GM12878 (cell line): Measurements from ENCODE around the gene ZNF672. TPM values are rescaled to one million over a fixed set of nuclear protein-coding genes. Genes with fewer than 3 reads are reported as not detected.

ENCODE experiments used
- ATAC-seq: fragments of 200-7000 bp; cut with Tn5 transposase; 3 replicates; pipeline ENCODE4 v1.9.1; 2020; ENCODE audit warnings: mild to moderate bottlenecking, moderate library complexity
- BruUV-seq: library from RNA; stranded (reverse); fragments of 400-500 nt; replicated peaks from 2 replicates; lab custom pipeline; 2021; lab: Mats Ljungman, UMichigan
- CTCF ChIA-PET: fragments of 300-600 bp; sonication (Branson Sonifier 250); formaldehyde crosslinking; extraction: SDS; loops from one replicate; lab custom pipeline; 2021; ENCODE audit warnings: inconsistent platforms; lab: Yijun Ruan, JAX
- POLR2A ChIA-PET: fragments of 350-600 bp; formaldehyde crosslinking; extraction: SDS; loops from one replicate; lab custom pipeline; 2021; ENCODE audit warnings: inconsistent platforms; lab: Charles Lee
- RAD21 ChIA-PET: fragments of 300-600 bp; sonication (Branson Sonifier 250); formaldehyde crosslinking; loops from one replicate; lab custom pipeline; 2023; ENCODE audit warnings: antibody characterized with exemption; ENCODE audit not compliant: unreplicated experiment; lab: Charles Lee
- SMC1A ChIA-PET: fragments of 300-600 bp; sonication (Branson Sonifier 250); formaldehyde crosslinking; loops from one replicate; lab custom pipeline; 2023; ENCODE audit not compliant: unreplicated experiment, uncharacterized antibody; lab: Charles Lee
- DNase-seq: peaks from one replicate; pipeline ENCODE4 v3.0.0-alpha.2; 2011; ENCODE audit warnings: low read depth, low spot score
- FAIRE-seq: peaks from 3 replicates; lab custom pipeline; 2011; peaks lifted over from hg19 to GRCh38; lab: Jason Lieb, UNC
- H2AFZ ChIP-seq: 2 replicates; pipeline ENCODE4 v1.6.0; 2011; ENCODE audit warnings: low read depth, low read length, control low read depth; ENCODE audit not compliant: control insufficient read depth
- H3K27ac ChIP-seq: 2 replicates; pipeline ENCODE4 v1.5.1; 2011; ENCODE audit warnings: control low read depth; ENCODE audit not compliant: control insufficient read depth, insufficient read depth
- H3K27me3 ChIP-seq, 2 experiments: replicated peaks in 1 of 2; 2 replicates each; pipeline versions ENCODE4 v1.6.0 to v1.6.1; 2011; ENCODE audit warnings: low read length in 1 of 2; ENCODE audit not compliant: control insufficient read depth in 2 of 2, insufficient read depth in 2 of 2
- H3K36me3 ChIP-seq, 2 experiments: 2 replicates each; pipeline ENCODE4 v1.5.1; 2011; ENCODE audit warnings: low read length in 1 of 2; ENCODE audit not compliant: control insufficient read depth in 2 of 2, insufficient read depth in 2 of 2
- H3K4me1 ChIP-seq: 2 replicates; pipeline ENCODE4 v1.6.1; 2011; ENCODE audit warnings: mild to moderate bottlenecking, low read length, moderate library complexity, mixed read lengths; ENCODE audit not compliant: control insufficient read depth, insufficient read depth
- H3K4me2 ChIP-seq: 2 replicates; pipeline ENCODE4 v1.6.0; 2011; ENCODE audit warnings: control low read depth; ENCODE audit not compliant: control insufficient read depth, insufficient read depth
- H3K4me3 ChIP-seq: fragments of 200-600 bp; sonication (generic); 2 replicates; pipeline ENCODE4 v1.5.1; 2016
- H3K79me2 ChIP-seq: 2 replicates; pipeline ENCODE4 v1.6.0; 2011; ENCODE audit warnings: low read length; ENCODE audit not compliant: control insufficient read depth, insufficient read depth
- H3K9ac ChIP-seq: 2 replicates; pipeline ENCODE4 v1.8.0; 2011; ENCODE audit warnings: low read length, control low read depth, mixed read lengths; ENCODE audit not compliant: control insufficient read depth, insufficient read depth
- H3K9me3 ChIP-seq: replicated peaks from 3 replicates; pipeline ENCODE4 v1.5.1; 2011; ENCODE audit warnings: mild to moderate bottlenecking, low read length; ENCODE audit not compliant: control insufficient read depth, insufficient read depth
- H4K20me1 ChIP-seq: 2 replicates; pipeline ENCODE4 v1.6.0; 2011; ENCODE audit not compliant: control insufficient read depth, insufficient read depth
- CBX5 ChIP-seq: sonication (generic); IDR thresholded peaks from 2 replicates; pipeline ENCODE4 v1.6.1; 2016; ENCODE audit warnings: low read depth, moderate library complexity, mild to moderate bottlenecking, inconsistent platforms
- MEF2B ChIP-seq: fragments of 450-650 bp; IDR thresholded peaks from 2 replicates; pipeline ENCODE4 v1.6.1; 2018; ENCODE audit warnings: mild to moderate bottlenecking, moderate library complexity; ENCODE audit not compliant: partially characterized antibody, poor library complexity, severe bottlenecking
- POLR2A ChIP-seq: IDR thresholded peaks from 2 replicates; pipeline ENCODE4 v1.6.1; 2011; ENCODE audit warnings: low read depth, mild to moderate bottlenecking, low read length
- RFX5 ChIP-seq: IDR thresholded peaks from 2 replicates; pipeline ENCODE4 v1.6.1; 2011; ENCODE audit warnings: low read depth, low read length, improper control_type of control experiment
- WGBS: methylation state at CpG from one replicate; pipeline ENCODE4 v1.1.6; 2016; ENCODE audit warnings: low lambda C conversion rate; ENCODE audit not compliant: insufficient replicate concordance, insufficient coverage; ENCODE audit errors: missing lambda C conversion rate; 5-methylcytosine and 5-hydroxymethylcytosine counted together
- in situ Hi-C: fragments of 300-500 bp; cut with MboI; formaldehyde crosslinking; loops from 9 replicates; pipeline ENCODE4 v1.14.3; 2018; ENCODE audit warnings: mixed read lengths
- intact Hi-C: fragments of 100-400 bp; cut with micrococcal nuclease; formaldehyde crosslinking; loops from one replicate; pipeline ENCODE4 v1.14.2; 2022; ENCODE audit not compliant: unreplicated experiment
- polyA plus RNA-seq, 11 experiments: library from polyadenylated mRNA; depleted of rRNA in 4 of 11; unstranded in 6 of 11; stranded (reverse) in 5 of 11; fragments of >200 nt; fragmentation: Nextera tagmentation in 4 of 11; fragmentation: Illumina TruSeq in 1 of 11; extraction: Ambion mirVana in 4 of 11; extraction: Trizol in 1 of 11; gene quantifications; 1 replicate in 1 of 11; 2 replicates in 10 of 11; pipeline versions ENCODE4 v1.2.1 to v1.2.3, GENCODE V29; 2011 to 2016; ENCODE audit warnings: inconsistent platforms in 2 of 11, missing spikeins in 2 of 11, low read depth in 1 of 11
- total RNA-seq, 4 experiments: library from RNA; depleted of rRNA in 3 of 4; stranded (reverse); fragments of >200 nt in 3 of 4; fragmentation: Illumina TruSeq in 1 of 4; extraction: Trizol in 1 of 4; gene quantifications; 2 replicates each; pipeline versions ENCODE4 v1.2.1 to v1.2.3, GENCODE V29; 2013 to 2021
- TF ChIP-seq, protein P1 (sequence below): IDR thresholded peaks from 2 replicates; pipeline ENCODE4 v1.6.1; 2011; ENCODE audit warnings: borderline replicate concordance, low read depth, mild to moderate bottlenecking, moderate library complexity, low read length; ENCODE audit not compliant: insufficient read depth, poor library complexity, severe bottlenecking
- TF ChIP-seq, protein P2 (sequence below): fragments of 450-650 bp; IDR thresholded peaks from 2 replicates; pipeline ENCODE4 v1.6.1; 2017; ENCODE audit warnings: low read depth, mild to moderate bottlenecking, moderate library complexity

The ZNF672 gene
- total and polyA plus RNA-seq, 10 of the 15 experiments (the other 5 are each of a cell fraction or from before 2014, with no cell fraction given) = 2.9 to 51.3 (median 39.8) TPM

DNA sequence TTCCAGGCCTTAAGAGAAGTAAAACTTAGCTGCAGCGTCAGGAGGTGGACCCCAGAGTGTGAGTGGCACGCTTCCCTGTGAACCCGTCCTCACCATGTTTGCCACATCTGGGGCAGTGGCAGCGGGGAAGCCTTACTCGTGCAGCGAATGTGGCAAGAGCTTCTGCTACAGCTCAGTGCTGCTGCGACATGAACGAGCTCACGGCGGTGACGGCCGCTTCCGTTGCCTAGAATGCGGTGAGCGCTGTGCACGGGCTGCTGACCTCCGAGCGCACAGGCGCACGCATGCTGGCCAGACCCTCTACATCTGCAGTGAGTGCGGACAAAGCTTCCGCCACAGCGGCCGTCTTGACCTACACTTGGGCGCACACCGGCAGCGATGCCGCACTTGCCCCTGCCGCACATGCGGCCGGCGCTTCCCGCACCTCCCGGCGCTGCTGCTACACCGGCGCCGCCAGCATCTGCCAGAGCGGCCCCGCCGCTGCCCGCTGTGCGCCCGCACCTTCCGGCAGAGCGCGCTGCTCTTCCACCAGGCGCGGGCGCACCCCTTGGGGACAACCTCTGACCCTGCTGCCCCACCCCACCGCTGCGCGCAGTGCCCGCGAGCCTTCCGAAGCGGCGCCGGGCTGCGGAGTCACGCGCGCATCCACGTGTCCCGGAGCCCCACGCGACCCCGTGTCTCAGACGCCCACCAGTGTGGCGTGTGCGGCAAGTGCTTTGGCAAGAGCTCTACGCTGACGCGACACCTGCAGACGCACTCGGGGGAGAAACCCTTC is 9.3 kb downstream of the ZNF672 start:
- peak; percentile 7 for TF ChIP-seq POLR2A
- no peak for TF ChIP-seq RFX5
- BruUV-seq = no TSS peak
- no peak overlapping the region for H3K9ac ChIP-seq
- H3K9me3 ChIP-seq = no peaks in the 10 kb centered on the region
- H3K27ac ChIP-seq = no peak overlapping the region
- no peak overlapping the region for H3K4me3 ChIP-seq
- no peak overlapping the region for H2AFZ ChIP-seq
- ChIA-PET POLR2A (interaction anchor here (1.8 kb wide), 1 partner anchor 10 kb away, joined by 5 read pairs; the partner anchor contains the start of gene ZNF672), SMC1A (no interaction called here), RAD21 (no interaction called here), CTCF (interaction anchor here (1.3 kb wide), 1 partner anchor 11 kb away, joined by 3 read pairs; no protein-coding TSS in a partner anchor)
- intact Hi-C loops (no loop called here), in situ Hi-C loops (no loop called here)
- DNase-seq = no peak
- no peaks in the 10 kb centered on the region for H4K20me1 ChIP-seq
- no peak overlapping the region for H3K4me2 ChIP-seq
- no peak for FAIRE-seq
- ATAC-seq = no peak
- peaks cover 11% of the 10 kb centered on the region for H3K4me1 ChIP-seq
- H3K36me3 ChIP-seq = peaks cover 33% of the 10 kb centered on the region in 2 experiments
- H3K79me2 ChIP-seq = peaks cover 9% of the 10 kb centered on the region
- no peaks in the 10 kb centered on the region for H3K27me3 ChIP-seq
- 98% methylated on average over 53 of the region's 76 CpGs for WGBS

DNA sequence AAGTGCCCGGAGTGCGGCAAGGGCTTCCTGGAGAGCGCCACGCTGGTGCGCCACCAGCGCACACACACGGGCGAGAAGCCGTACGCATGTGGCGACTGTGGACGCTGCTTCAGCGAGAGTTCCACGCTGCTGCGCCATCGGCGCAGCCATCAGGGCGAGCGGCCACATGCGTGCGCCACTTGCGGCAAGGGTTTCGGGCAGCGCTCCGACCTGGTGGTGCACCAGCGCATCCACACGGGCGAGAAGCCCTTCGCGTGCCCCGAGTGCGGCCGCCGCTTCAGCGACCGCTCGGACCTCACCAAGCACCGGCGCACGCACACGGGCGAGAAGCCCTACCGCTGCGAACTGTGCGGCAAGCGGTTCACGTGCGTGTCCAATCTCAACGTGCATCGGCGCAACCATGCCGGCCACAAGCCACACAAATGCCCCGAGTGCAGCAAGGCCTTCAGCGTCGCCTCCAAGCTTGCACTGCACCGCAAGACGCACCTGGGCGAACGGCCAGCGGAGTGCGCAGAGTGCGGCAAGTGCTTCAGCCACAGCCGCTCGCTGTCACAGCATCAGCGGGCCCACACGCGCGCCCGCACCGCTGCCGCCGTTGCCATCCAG is 10.0 kb downstream of the ZNF672 start:
- Histone ChIP-seq H3K27ac (no peak overlapping the region), H4K20me1 (no peaks in the 10 kb centered on the region), H3K4me3 (no peak overlapping the region), H3K79me2 (peaks cover 4% of the 10 kb centered on the region; the same call in 1 of the 2 replicates), H3K9ac (no peak overlapping the region), H3K36me3 (peaks cover 33% of the 10 kb centered on the region in 2 experiments), H2AFZ (no peak overlapping the region), H3K27me3 (no peaks in the 10 kb centered on the region), H3K4me1 (peaks cover 11% of the 10 kb centered on the region), H3K4me2 (no peak overlapping the region), H3K9me3 (no peaks in the 10 kb centered on the region)
- DNase-seq (no peak), ATAC-seq (no peak), FAIRE-seq (no peak)
- intact Hi-C loops (no loop called here), in situ Hi-C loops (no loop called here)
- SMC1A ChIA-PET = no interaction called here
- BruUV-seq = no TSS peak
- POLR2A ChIA-PET = interaction anchor here (1.8 kb wide), 1 partner anchor 10 kb away, joined by 5 read pairs; the partner anchor contains the start of gene ZNF672
- no peak for TF ChIP-seq CBX5
- TF ChIP-seq, protein P1, sequence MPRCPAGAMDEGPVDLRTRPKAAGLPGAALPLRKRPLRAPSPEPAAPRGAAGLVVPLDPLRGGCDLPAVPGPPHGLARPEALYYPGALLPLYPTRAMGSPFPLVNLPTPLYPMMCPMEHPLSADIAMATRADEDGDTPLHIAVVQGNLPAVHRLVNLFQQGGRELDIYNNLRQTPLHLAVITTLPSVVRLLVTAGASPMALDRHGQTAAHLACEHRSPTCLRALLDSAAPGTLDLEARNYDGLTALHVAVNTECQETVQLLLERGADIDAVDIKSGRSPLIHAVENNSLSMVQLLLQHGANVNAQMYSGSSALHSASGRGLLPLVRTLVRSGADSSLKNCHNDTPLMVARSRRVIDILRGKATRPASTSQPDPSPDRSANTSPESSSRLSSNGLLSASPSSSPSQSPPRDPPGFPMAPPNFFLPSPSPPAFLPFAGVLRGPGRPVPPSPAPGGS = peak; percentile 14
- TF ChIP-seq, protein P2, sequence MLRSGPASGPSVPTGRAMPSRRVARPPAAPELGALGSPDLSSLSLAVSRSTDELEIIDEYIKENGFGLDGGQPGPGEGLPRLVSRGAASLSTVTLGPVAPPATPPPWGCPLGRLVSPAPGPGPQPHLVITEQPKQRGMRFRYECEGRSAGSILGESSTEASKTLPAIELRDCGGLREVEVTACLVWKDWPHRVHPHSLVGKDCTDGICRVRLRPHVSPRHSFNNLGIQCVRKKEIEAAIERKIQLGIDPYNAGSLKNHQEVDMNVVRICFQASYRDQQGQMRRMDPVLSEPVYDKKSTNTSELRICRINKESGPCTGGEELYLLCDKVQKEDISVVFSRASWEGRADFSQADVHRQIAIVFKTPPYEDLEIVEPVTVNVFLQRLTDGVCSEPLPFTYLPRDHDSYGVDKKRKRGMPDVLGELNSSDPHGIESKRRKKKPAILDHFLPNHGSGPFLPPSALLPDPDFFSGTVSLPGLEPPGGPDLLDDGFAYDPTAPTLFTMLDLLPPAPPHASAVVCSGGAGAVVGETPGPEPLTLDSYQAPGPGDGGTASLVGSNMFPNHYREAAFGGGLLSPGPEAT = no peak
- TF ChIP-seq MEF2B = no peak
- 98% methylated on average over 52 of the region's 72 CpGs for WGBS
- RAD21 ChIA-PET = no interaction called here
- CTCF ChIA-PET = interaction anchor here (1.3 kb wide), 1 partner anchor 10 kb away, joined by 3 read pairs; no protein-coding TSS in a partner anchor
